Ovary (tissue), 9 donors: Measurements from ENCODE around the gene TAOK3. TPM values are rescaled to one million over a fixed set of nuclear protein-coding genes. Genes with fewer than 3 reads are reported as not detected.
"Not testable (repeated sequence)": the region's sequence is repeated elsewhere in the genome, so short reads cannot be mapped to it uniquely, and the experiment has no call there.

Source experiments
- DNase-seq, 5 donors: peaks; one replicate each; pipeline ENCODE4 v3.0.0-alpha.2; 2019 to 2020
- H3K27ac ChIP-seq, 2 donors: fragments of 200-600 bp; one replicate each; pipeline versions ENCODE4 v1.5.1 to v1.8.0; 2019 to 2022
- H3K27me3 ChIP-seq: fragments of 200-600 bp; one replicate; pipeline ENCODE4 v1.8.0; 2022
- H3K36me3 ChIP-seq: fragments of 200-600 bp; sonication (generic); one replicate; pipeline ENCODE4 v1.5.1; 2019
- H3K4me1 ChIP-seq: one replicate; pipeline ENCODE4 v1.8.1; 2013; ENCODE audit warnings: mild to moderate bottlenecking, moderate library complexity; ENCODE audit not compliant: insufficient read depth
- H3K4me3 ChIP-seq: fragments of 200-600 bp; sonication (generic); one replicate; pipeline ENCODE4 v1.5.1; 2017
- H3K9me3 ChIP-seq, 2 donors: fragments of 200-600 bp in 1 of 2; sonication (generic) in 1 of 2; one replicate each; pipeline versions ENCODE4 v1.5.1 to v1.8.1; 2013 to 2019; ENCODE audit warnings: mild to moderate bottlenecking in 1 of 2, moderate library complexity in 1 of 2
- CTCF ChIP-seq, 3 donors: fragments of 450-650 bp in 2 of 3; fragments of 200-600 bp in 1 of 3; IDR thresholded peaks; one replicate each; pipeline versions ENCODE4 v1.5.1 to v1.8.0; 2016 to 2022; ENCODE audit warnings: antibody characterized with exemption in 3 of 3, mild to moderate bottlenecking in 1 of 3
- EP300 ChIP-seq: sonication (generic); formaldehyde crosslinking; IDR thresholded peaks from one replicate; pipeline ENCODE4 v1.6.1; 2017; ENCODE audit warnings: antibody characterized with exemption
- POLR2A ChIP-seq: fragments of 450-650 bp; IDR thresholded peaks from one replicate; pipeline ENCODE4 v1.6.1; 2017; ENCODE audit warnings: antibody characterized with exemption, mild to moderate bottlenecking, moderate library complexity
- WGBS, 3 donors: extraction: QIAGEN DNeasy Blood & Tissue Kit in 1 of 3; methylation state at CpG; one replicate each; pipeline versions ENCODE4 v1.1.5 to v1.1.7; 2013 to 2017; 5-methylcytosine and 5-hydroxymethylcytosine counted together
- intact Hi-C, 4 donors: fragments of 100-400 bp; cut with DNase I; formaldehyde crosslinking; loops; one replicate each; pipeline versions ENCODE4 v1.11.0 to v1.15.1; 2022 to 2023
- polyA plus RNA-seq, 2 donors: library from polyadenylated mRNA; stranded (reverse); fragments of 200-250 nt in 1 of 2; fragments of 350-450 nt in 1 of 2; fragmentation: Illumina TruSeq in 1 of 2; extraction: RNeasy Lipid Tissue Mini Kit (QIAGEN cat#74804) in 1 of 2; gene quantifications; one replicate each; pipeline ENCODE4 v1.2.3, GENCODE V29; 2013 to 2014
- total RNA-seq, 7 donors: library from RNA; depleted of rRNA in 2 of 7; stranded (reverse); fragments of >200 nt in 2 of 7; fragmentation: NEBNext Ultra II Directional in 3 of 7; extraction: Animal tissue kit (Norgen Biotek cat#: 25700) in 3 of 7; gene quantifications; one replicate each; pipeline versions ENCODE4 v1.1.0 to v1.2.4, GENCODE V29; 2016 to 2023
- donor health status: DM: no; HTN: no; CAD: no; lungs with moderate emphysema.
- donor health status: DM: no; HTN: no; CAD: no.
- donor health status: Bipolar disorder and iron deficiency.
- donor health status: DM: yes; HTN: yes; CAD: no.
- donor health status: DM: no; HTN: no; CAD: no.
- donor health status: DM: yes; HTN: yes; CAD: no.

Gene TAOK3
- total and polyA plus RNA-seq, 9 donors: 12.6 to 31.0 (median 23.0) TPM

GRCh38 chr12:118290130-118290529, 82.6 kb downstream of the TAOK3 start:
- no peak for TF ChIP-seq POLR2A
- TF ChIP-seq EP300: no peak
- TF ChIP-seq CTCF (IDR thresholded peaks at IDR 0.05): no peak
- 72 to 80% (median 72%) methylated on average over 3 of the region's 3 CpGs for WGBS, 3 donors
- H3K27me3 ChIP-seq: no peaks in the 10 kb centered on the region
- no peak overlapping the region for H3K27ac ChIP-seq
- no peak overlapping the region for H3K4me3 ChIP-seq
- intact Hi-C loops: no loop called here
- no peaks in the 10 kb centered on the region for H3K4me1 ChIP-seq
- no peak for DNase-seq
- H3K9me3 ChIP-seq: no peaks in the 10 kb centered on the region
- no peaks in the 10 kb centered on the region for H3K36me3 ChIP-seq

GRCh38 chr12:118288174-118288573, 84.5 kb downstream of the TAOK3 start:
- WGBS, 3 donors: 84 to 91% (median 85%) methylated on average over 1 of the region's 1 CpG
- TF ChIP-seq EP300: no peak
- no peak for TF ChIP-seq CTCF (IDR thresholded peaks at IDR 0.05)
- no peak for TF ChIP-seq POLR2A

GRCh38 chr12:118287728-118288127, 85.0 kb downstream of the TAOK3 start:
- Histone ChIP-seq H3K27ac (no peak overlapping the region), H3K9me3 (no peaks in the 10 kb centered on the region), H3K4me3 (no peak overlapping the region), H3K27me3 (no peaks in the 10 kb centered on the region), H3K4me1 (no peaks in the 10 kb centered on the region), H3K36me3 (no peaks in the 10 kb centered on the region)
- intact Hi-C loops: no loop called here
- no peak for TF ChIP-seq POLR2A
- TF ChIP-seq CTCF (IDR thresholded peaks at IDR 0.05): no peak
- no peak for TF ChIP-seq EP300
- no peak for DNase-seq

More at GRCh38 chr12:118288174-118288573, 84.5 kb downstream of the TAOK3 start:
- Histone ChIP-seq H3K9me3 (no peaks in the 10 kb centered on the region), H3K27me3 (no peaks in the 10 kb centered on the region), H3K27ac (no peak overlapping the region), H3K4me1 (no peaks in the 10 kb centered on the region), H3K4me3 (no peak overlapping the region), H3K36me3 (no peaks in the 10 kb centered on the region)
- intact Hi-C loops: no loop called here
- no peak for DNase-seq

DNA sequence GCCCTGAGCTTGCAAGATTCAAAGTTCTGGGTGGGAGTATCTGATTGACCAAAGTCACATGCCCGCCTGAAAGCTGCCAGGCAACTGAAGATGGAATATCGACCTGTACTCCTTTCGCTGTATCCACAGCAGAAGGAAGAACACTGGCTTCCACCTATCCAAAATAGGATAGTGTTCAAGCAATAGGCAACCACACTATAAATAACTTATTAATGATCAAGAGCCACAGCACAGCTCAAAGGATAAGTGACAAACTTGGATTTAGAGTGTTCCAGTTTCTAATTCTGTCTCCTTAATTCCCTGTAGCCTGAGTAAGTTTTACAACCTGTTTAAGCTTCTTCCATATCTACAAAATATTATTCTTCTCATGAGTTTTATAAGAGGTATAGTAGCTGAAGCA, 89.9 kb downstream of the TAOK3 start:
- 92 to 97% (median 96%) methylated on average over 3 of the region's 3 CpGs for WGBS, 3 donors
- H3K27ac ChIP-seq: no peak overlapping the region
- intact Hi-C loops: no loop called here
- H3K9me3 ChIP-seq: no peaks in the 10 kb centered on the region
- no peaks in the 10 kb centered on the region for H3K36me3 ChIP-seq
- H3K4me1 ChIP-seq: no peaks in the 10 kb centered on the region
- no peaks in the 10 kb centered on the region for H3K27me3 ChIP-seq
- H3K4me3 ChIP-seq: no peak overlapping the region
- no peak for TF ChIP-seq EP300
- no peak for DNase-seq

- intact Hi-C loops, H3K36me3 ChIP-seq: not testable (repeated sequence)
Observed at GRCh38 chr12:118278288-118278687, 94.4 kb downstream of the TAOK3 start.

DNA sequence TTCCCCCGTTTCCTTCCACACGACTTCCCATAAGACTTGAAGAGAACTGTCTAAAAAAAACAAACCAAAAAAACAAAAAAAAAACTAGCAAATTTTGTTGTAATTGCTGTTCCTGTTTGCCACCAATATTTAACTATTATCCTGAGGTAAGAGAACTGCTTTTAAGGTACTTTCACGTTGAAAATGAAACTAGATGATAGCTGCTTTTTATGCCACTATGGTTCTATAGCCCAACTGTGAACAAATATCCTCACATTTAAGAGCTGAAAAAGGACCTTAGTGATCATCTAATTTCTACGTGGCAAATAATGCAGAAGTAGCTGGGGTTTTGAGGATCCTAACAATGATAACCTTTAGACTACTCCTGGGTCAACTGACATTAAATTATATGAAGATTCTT, 98.6 kb downstream of the TAOK3 start:
- intact Hi-C loops: no loop called here
- TF ChIP-seq EP300: no peak
- no peak for TF ChIP-seq CTCF (IDR thresholded peaks at IDR 0.05)
- no peak for TF ChIP-seq POLR2A
- WGBS, 3 donors: 61 to 72% (median 71%) methylated on average over 4 of the region's 4 CpGs
- Histone ChIP-seq H3K36me3 (no peaks in the 10 kb centered on the region), H3K4me1 (no peaks in the 10 kb centered on the region), H3K27ac (no peak overlapping the region), H3K4me3 (no peak overlapping the region), H3K27me3 (no peaks in the 10 kb centered on the region), H3K9me3 (no peaks in the 10 kb centered on the region)
- no peak for DNase-seq

More at GRCh38 chr12:118278288-118278687, 94.4 kb downstream of the TAOK3 start:
- 92 to 100% (median 97%) methylated on average over 1 of the region's 1 CpG for whole genome bisulfite sequencing, 3 donors
- H3K9me3 ChIP-seq, H3K27me3 ChIP-seq, H3K4me1 ChIP-seq, DNase-seq, H3K4me3 ChIP-seq, H3K27ac ChIP-seq: not testable (repeated sequence)
